GM18861 (cell line): Measurements from ENCODE around the gene FAT2.

Experiments
- ATAC-seq: cut with Tn5 transposase; IDR thresholded peaks from one replicate; pipeline ENCODE4 v1.9.1; 2021; ENCODE audit not compliant: unreplicated experiment

FAT2 gene, protein sequence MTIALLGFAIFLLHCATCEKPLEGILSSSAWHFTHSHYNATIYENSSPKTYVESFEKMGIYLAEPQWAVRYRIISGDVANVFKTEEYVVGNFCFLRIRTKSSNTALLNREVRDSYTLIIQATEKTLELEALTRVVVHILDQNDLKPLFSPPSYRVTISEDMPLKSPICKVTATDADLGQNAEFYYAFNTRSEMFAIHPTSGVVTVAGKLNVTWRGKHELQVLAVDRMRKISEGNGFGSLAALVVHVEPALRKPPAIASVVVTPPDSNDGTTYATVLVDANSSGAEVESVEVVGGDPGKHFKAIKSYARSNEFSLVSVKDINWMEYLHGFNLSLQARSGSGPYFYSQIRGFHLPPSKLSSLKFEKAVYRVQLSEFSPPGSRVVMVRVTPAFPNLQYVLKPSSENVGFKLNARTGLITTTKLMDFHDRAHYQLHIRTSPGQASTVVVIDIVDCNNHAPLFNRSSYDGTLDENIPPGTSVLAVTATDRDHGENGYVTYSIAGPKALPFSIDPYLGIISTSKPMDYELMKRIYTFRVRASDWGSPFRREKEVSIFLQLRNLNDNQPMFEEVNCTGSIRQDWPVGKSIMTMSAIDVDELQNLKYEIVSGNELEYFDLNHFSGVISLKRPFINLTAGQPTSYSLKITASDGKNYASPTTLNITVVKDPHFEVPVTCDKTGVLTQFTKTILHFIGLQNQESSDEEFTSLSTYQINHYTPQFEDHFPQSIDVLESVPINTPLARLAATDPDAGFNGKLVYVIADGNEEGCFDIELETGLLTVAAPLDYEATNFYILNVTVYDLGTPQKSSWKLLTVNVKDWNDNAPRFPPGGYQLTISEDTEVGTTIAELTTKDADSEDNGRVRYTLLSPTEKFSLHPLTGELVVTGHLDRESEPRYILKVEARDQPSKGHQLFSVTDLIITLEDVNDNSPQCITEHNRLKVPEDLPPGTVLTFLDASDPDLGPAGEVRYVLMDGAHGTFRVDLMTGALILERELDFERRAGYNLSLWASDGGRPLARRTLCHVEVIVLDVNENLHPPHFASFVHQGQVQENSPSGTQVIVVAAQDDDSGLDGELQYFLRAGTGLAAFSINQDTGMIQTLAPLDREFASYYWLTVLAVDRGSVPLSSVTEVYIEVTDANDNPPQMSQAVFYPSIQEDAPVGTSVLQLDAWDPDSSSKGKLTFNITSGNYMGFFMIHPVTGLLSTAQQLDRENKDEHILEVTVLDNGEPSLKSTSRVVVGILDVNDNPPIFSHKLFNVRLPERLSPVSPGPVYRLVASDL (N-terminal part only)

DNA sequence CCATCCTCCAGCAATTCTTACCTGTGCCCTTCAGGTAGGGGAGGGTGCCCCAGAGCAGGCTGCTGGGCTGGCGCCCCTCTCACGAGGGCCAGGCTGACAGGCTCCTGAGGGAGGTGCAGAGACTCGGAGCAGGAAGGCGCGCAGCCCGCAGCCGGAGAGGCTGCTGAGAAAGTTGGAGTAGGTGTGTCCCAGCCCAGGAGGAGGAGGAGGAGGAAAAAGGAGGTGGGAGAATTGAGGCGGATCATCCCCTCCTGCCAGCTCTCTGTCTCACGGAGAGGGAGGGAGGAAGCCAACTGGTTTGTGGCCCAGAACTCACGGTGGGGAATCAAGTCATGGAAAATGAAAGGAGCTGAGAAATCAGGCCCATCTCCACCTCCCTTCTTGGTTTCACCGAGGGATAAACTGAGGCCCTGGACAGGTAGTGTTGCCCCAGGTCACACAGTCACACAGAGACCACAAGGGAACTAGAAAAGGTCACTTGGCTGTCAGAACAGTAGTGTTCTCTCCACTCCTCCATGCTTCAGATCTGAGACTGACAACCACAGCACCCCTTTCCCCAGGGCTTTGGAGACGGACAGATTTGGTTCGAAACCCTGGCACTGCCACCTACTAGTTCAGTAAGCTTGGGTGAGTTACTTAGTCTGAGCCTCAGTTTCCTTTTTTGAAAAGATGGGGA is at the start of gene FAT2:
FAT2 (minus strand) TSS at position 188 of the 676 bp plus-strand sequence. CDS start 22,400 bp downstream, outside the sequence.
- no peak for ATAC-seq

DNA sequence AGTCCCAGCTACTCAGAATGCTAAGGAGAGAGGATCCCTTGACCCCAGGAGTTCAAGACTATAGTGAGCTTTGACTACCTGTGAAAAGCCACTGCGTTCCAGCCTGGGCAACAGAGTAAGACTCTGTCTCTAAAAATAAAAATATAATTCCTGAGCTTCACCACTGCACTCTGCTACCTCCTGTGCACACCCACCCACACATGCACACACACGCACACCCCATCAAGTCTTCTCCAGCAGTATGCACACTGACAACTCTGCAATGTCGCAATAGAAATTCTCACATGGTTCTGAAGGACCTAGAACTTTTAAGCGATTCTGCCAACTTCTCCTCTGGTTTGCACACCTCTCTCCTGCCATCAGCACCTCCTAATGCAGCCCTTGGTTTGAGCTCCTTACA is 47.5 kb upstream of the FAT2 start:
- no peak for ATAC-seq

DNA sequence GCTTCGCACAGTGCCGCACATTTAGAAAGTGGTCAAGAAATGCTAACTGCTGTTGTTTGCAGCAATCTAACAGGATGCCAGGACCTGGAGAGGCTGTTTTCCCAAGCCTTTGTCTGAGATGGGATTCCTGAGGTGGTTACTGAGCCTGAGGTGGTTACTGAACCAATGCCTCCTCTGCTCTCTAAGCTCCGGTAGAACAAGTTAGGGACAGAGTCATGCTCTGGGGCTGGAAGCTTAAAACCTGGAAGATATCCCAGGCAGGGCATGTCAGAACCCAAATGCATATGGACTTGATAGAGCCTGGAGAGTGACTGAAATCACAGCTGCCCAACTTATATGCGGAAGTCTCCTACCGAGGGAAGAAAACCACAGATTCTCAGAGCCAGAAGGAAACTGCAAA is 46.5 kb upstream of the FAT2 start:
- no peak for ATAC-seq

DNA sequence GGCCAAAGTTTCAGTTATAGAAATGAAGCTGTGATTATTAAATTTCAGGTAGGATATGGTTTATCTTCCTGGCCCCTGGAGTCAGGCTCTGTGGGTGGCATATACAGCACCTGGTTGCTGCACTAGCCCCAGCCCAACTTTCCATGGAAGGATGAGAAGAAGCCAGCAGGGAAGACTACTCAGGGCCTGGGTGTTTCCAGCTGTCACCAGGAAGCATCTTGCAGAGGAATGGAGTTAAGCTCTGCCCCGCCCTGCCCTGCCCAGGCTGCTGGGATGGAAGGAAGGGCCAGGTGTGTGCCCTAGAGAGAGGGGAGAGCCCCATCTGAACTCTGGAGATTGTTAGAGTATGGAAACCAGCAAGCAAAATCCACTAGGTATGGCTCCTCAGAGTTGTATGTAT is 42.8 kb upstream of the FAT2 start:
- no peak for ATAC-seq

DNA sequence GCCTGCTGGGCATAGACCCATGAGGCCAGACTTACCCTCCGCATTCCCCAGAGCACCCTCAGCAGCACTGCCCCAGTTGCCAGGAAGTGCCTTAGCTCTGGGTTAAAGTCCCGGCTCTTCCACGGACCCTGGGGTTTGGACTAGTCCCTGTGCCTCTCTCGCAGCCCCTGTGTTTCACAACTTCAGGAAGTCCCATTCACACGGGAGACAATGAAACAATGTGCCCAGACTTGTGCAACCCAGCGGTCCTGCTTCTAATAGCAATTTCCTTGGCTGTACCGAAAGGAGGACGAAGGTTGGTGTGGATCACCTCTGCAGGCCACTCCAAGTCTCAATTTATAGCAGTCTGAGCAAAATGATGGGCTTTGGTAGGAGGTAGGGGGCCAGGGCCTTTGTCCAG is 41.8 kb upstream of the FAT2 start:
- ATAC-seq = no peak

DNA sequence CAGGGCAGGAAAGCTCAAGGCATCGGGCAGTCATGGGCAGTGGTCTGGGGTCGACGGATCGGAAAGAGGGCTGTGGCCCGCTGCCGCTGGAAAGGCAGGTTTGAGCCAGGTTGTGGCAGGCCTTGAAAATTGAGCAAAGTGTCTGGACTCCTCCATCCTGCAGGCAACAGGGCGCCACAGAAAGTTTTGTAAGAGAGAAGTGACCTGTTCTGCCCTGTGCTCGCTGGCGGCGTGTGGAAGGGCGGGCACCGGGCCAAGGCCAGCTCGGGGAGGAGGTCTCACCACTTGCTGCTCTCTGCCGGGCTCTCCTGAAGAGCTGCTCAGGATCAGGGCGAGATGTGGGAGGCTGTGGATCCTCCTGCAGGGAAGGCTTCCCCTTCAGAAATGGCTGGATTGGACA is 41.4 kb upstream of the FAT2 start:
- ATAC-seq = no peak

DNA sequence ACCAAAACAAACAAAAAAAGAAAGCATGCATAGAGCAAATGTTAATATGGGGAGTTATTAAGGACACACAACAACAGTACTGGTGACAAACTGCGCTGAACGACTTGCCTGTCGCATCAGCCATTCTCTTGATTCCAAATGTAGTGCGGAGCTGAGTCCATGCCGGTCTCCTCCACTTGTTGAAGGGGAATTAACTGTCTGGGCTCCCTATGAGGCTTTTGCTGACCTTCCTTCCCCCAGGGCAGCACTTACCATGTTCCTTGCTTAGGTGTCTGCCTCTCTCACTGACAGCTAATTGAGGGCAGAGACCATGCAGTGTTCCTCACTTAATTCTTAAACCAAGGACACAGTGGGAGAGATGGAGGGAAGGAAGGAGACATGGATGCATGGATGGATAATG is 40.8 kb upstream of the FAT2 start:
- ATAC-seq = no peak

DNA sequence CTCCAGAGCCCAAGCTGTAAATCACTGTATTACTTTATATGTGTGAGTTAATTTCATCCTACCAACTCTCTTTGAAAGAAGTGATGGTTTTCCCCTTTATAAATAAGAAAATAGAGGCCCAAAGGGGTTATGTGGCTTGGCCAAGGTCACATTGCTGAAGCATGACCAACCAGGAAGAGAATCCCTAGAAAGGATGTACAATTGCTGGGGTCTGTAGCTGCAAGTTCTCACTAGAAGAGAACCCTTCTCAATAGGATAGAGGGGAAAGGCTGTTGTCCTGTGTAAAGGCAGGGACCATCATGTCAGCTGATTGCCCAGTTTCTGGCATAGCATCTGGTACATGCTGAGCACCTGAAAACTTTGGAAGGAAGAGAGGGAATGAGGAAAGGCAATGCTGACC is 39.0 kb upstream of the FAT2 start:
- ATAC-seq = no peak

DNA sequence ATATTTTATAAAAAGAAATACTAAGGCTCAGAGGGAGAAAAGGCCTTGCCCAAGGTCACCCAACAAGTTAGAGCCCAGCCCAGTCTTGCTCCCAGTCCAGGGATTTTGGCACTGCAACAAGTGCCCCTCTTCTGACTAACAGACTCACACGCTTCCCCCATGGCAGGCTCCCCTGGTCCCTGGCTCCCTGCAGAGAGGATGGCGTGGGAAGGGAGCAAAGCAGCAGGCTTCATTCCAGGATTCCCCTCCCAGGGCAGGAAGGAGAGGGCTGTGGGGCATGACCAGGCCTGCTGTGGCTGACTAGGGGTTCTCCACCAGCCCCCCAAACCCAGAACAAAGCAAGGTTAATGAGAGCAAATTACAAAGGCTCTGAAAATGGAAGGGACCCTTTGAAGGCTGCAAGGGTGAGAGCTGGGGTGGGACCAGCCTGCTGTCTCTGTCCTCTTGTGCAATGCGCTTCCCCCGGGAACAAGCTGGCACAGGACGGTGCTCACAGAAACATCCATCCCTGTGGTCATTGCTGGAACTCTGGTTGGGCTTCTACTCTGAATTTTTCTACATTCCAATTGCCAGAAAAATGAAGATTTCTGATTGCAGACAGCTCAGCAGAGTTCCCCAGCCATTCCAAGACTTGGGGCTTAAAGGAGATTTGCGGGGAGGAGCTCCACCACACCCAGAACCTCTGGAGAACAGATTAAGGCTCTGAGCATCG is 37.1 kb upstream of the FAT2 start:
- no peak for ATAC-seq

DNA sequence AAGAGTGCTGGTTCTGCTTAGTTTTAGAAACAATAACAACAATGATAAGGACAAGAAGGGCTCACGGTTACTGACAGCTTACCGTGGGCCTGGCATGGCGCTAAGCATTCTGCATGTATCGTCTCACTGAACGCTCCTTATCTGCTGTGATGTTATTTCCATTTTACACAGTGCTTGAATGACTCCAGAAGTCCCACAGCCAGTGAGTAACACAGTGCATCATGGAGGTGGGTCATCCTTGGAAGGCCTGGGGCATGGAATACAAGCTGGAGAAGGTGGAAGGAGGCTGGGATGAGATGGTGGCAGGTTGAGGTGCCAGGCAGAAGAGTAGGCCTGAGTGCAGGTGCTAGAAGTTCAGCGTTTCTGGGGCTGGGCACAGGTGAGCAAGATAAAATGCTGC is 36.5 kb upstream of the FAT2 start:
- ATAC-seq = no peak

DNA sequence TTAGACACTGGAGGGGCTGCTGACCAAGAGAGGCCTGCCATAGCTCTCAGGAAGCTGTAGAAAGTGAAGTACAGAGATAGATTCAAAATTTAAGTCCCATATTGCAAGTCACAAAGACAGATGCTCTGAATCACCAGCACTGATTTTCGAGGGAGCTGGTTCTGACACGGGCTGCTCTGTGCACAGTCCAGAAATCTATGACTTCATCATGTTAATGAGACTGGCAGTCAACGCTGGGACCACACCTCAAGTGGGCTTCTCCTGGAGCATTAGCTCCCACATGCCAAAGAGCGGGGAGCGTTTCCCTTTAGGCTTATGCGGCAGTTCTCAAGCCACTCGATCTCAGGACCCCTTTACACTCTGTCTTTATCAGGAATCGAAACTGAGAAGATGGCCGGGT is 34.2 kb upstream of the FAT2 start:
- ATAC-seq = no peak

DNA sequence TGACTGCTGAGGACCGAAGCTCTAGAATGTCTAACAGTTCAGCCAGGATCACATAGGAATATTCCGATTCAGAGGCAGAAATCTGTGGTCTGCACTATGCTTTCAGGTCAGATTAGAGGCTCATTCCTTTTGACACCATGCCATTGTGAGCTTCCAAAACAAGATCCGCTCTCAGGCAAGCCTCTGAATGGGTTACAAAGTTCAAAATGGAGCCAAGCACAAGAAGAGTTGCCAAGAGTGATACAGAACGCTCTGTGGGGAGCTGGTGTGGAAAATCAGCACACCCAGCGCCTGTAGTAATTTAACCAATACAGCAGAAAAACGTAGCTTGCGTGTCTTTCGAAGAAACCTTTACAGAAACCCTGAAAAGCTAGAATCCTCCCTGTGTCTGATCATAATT is 33.3 kb upstream of the FAT2 start:
- no peak for ATAC-seq

DNA sequence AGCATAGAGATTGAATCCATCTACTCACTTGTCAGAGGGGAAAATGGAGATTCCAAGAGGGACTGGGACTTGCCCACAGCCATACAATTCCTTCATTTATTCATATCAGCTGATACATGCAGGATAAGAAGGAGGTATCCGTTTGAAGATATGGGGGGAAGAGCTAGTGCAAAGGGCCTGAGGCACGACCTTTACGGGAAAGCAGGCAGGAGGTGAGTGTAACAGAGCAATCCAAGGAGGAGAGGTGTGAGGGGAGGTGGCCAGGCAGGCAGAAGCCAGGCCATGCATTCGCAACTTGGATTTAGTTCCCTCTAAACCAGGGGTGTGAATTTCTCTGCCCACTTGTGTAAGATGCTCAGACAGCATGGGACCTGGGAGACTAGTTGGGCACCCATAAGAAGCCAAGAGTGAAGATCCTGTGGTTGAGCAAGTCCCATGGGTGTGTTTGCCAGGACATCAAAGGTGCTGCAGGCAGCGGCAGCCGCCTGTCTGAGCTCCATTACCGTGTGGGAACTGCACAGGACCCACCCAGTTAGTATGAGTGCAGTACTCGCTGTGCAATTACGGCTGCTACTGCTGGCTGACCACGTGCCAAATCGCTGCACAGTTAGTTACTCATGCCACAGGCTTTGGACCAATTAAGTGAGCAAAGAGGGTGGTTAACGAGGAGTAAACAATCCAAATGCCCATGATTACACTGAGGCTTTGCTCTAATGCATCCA is 31.4 kb upstream of the FAT2 start:
- ATAC-seq = no peak

DNA sequence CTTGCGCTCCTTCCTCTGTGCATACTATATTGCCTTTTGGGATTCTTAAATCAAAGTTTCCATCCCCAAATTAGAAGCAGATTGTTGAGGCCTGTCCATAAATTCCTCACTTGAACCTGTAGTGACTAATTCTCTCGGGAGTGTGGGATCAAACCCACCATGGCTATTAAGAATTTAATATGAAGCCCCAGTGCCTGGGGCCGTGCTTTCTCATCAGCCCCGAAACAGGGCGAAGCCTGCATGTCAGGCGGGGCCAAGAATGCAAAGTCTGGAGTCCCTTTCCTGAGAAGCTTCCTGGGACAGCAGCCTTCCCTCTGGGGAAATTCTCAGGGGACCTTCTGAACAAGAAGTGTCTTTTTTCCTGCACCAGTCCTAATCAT is 29.3 kb upstream of the FAT2 start:
- ATAC-seq = no peak

DNA sequence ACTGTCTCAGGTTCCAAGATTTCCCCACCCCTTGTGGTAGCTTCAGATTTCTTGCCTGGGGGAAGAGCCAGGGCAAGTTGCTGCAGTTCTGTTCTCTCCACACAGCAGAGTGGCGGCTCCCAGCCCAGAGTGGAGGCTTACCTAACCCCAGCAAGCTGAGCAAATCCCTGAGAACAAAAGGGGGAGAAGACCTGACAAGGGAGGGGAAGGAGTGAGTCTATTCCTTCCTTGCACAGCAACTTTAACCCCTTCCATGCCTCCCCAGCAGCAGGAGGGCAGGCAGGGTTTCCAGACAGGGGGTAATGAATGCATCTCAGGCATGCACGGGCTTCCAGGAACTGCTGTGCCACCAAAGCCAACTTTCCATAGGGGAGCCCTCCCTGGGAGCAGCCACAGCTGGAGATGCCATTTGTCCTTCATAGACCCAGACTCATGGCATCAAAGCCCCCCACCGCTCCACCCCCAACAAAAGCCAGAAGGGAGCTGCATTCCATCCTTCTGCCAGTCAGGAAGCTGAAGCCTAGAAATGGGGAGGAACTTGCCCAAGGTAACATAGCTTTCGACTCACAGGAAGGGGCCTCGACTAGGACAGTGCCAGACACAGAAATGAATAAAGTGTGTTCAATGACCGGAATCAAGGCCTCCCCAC is 28.8 kb upstream of the FAT2 start:
- no peak for ATAC-seq

DNA sequence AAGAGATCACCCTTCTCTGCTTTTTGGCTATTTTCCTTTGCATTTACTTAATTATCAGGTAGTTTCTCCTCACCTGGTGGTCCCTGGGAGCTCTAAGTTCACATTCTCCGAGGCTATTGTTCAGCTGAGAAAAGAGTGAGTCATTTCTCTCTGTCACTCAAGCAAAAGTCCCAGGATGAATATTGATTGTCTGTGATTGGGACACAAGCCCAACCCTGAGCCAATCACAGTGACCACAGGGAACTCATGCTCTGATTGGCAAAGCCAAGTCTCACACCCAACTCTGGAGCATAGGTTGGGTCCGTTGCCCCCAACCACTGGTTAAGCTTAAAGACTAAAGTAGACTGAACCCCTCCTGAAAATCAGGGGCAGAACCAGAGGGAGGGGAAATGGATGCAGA is 27.8 kb upstream of the FAT2 start:
- ATAC-seq = no peak

DNA sequence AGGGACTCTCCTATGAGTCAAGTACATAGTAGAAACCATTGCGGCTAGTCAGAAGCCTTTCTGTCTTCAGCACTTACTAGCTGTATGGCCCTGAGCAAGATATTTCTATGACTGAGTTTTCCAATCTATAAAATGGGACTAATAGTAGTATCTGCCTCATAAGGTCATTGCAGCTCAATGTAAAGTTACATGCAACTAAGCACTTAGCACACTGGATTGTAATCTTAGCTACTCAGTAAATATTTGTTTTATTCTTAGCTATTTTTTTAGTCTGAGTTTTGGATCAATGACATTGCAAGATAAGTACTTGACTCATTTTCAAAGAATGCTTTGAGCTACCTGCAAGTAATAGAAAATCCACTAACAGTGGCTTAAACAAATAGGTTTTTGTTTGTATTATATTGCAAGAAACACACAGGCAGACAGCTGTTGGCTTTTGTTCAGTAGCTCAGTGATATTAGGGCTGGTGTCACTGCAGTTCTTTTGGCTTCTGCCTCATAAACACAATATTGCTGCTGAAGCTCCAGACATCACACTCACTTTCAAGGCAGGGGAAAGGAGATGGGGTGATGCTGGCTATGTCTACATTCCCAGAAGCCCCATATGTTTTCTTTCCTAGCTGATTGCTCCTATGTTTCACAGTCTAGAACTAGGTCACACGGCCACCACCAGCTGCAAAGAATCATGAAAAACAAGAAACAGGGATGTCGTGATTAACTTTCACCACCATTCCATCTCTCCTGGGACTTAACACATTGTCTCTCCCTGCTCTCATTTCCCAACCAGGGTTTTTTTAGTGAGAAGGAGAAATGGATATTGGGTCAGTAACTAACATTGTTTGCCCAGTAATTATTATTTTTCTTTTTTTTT is 26.9 kb upstream of the FAT2 start:
- no peak for ATAC-seq

DNA sequence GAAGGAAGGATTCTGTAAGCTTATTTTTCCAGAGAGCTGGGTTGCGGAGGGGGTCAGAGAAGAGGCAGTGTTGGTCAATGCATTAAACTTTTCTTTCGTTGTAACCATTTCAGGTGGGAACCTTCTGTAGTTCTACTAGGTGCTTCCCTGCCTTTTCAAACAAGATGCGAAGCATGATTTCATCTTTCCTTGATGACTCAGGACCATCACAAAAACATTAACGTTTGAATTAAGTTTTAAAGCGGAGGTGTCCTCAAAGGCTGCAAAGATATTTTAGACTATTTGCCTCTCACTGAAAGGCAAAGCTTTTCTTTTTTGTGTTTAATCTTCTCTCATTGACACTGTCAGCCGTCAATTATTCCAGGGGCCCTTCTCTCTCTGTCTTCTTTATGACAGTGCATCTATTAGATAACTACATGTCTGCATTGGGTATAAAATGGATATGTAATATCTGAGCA is 26.3 kb upstream of the FAT2 start:
- ATAC-seq = no peak
